ENCODE results near the gene GLDC. TPM values are rescaled to one million over a fixed set of nuclear protein-coding genes. Genes with fewer than 3 reads are reported as not detected.

Gene GLDC
- total RNA-seq, 4 donors from 2014 or later: 2.4 to 7.4 (median 4.8) TPM

DNA sequence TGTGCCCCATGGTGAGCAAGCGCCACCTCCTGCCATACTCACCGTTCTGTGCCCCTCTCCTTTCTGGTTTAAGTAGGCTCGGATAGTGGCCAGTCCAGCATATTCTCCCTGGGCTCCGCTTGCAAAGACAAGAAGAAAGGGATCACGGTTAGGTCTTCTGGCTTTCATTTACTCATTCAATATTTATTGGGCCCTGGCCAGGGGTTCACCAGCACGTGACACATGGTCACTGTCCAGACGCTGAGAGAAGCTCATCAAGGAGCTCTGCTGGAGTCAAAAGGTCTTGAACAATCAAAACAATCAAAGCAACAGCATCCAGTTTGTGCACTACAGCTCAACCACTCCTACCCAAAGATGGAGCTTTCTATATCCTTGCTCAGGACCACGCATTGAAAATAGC, 80.2 kb downstream of the GLDC start:
- Histone ChIP-seq H3K4me1 (peaks cover 13% of the 10 kb centered on the region), H3K36me3 (no peaks in the 10 kb centered on the region), H3K27me3 (no peaks in the 10 kb centered on the region), H3K4me3 (no peak overlapping the region), H3K9me3 (no peaks in the 10 kb centered on the region), H3K27ac (no peak overlapping the region)
- no peak for TF ChIP-seq POLR2A (IDR thresholded peaks at IDR 0.05)
- TF ChIP-seq EP300 (IDR thresholded peaks at IDR 0.05): no peak
- no peak for TF ChIP-seq POLR2AphosphoS5 (IDR thresholded peaks at IDR 0.05)
- TF ChIP-seq, protein P1, sequence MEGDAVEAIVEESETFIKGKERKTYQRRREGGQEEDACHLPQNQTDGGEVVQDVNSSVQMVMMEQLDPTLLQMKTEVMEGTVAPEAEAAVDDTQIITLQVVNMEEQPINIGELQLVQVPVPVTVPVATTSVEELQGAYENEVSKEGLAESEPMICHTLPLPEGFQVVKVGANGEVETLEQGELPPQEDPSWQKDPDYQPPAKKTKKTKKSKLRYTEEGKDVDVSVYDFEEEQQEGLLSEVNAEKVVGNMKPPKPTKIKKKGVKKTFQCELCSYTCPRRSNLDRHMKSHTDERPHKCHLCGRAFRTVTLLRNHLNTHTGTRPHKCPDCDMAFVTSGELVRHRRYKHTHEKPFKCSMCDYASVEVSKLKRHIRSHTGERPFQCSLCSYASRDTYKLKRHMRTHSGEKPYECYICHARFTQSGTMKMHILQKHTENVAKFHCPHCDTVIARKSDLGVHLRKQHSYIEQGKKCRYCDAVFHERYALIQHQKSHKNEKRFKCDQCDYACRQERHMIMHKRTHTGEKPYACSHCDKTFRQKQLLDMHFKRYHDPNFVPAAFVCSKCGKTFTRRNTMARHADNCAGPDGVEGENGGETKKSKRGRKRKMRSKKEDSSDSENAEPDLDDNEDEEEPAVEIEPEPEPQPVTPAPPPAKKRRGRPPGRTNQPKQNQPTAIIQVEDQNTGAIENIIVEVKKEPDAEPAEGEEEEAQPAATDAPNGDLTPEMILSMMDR (IDR thresholded peaks at IDR 0.05): no peak
- DNase-seq (ENCODE audit: low spot score in 2 of 2): no peak
- WGBS: 70% methylated on average over 8 of the region's 8 CpGs

DNA sequence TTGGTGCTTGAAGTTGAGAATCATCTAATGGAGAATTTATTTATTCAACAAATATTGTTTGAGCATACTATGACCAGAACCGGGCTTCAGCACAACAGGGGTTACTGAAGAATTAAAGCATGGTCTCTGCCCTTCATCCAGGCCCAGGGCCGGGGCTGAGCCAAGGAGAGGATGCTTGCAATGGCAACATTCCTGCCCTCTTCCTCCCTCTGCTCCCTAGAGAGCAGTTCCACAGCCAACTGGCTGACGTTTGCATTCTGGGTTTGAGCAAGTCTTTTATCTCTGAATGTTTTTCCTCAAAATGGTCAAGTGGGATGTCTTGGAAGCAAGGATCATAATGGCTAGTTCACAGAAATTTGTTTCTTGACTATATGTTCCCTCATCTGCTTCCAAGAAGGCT, 80.7 kb downstream of the GLDC start:
- Histone ChIP-seq H3K9me3 (no peaks in the 10 kb centered on the region), H3K27ac (no peak overlapping the region), H3K36me3 (no peaks in the 10 kb centered on the region), H3K27me3 (no peaks in the 10 kb centered on the region), H3K4me1 (peaks cover 13% of the 10 kb centered on the region), H3K4me3 (no peak overlapping the region)
- no peak for DNase-seq (ENCODE audit: low spot score in 2 of 2)
- TF ChIP-seq EP300 (IDR thresholded peaks at IDR 0.05): no peak
- no peak for TF ChIP-seq POLR2A (IDR thresholded peaks at IDR 0.05)
- TF ChIP-seq, protein P1 (IDR thresholded peaks at IDR 0.05): no peak
- TF ChIP-seq POLR2AphosphoS5 (IDR thresholded peaks at IDR 0.05): no peak
- WGBS: 56% methylated on average over 3 of the region's 3 CpGs

DNA sequence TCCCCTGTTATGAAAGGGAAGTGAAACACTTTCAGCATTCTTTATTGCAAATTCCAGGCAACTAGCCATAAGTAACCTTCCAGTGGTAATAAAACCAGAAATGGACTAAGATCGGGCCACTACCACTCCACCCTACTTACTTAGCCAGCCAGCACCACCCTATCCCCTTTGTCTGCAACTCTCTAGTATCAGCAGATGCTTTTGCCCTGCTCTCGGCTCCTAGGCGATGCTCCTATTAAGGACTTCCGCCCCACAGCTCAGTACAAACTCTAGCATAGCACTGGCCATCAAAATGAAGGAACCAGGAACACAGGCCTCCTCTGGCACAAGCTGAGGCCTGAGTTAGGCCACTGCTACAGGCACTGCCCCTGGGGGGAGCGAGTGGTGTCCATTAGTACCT, 81.2 kb downstream of the GLDC start:
- TF ChIP-seq POLR2AphosphoS5 (IDR thresholded peaks at IDR 0.05) (no peak), EP300 (IDR thresholded peaks at IDR 0.05) (no peak), POLR2A (IDR thresholded peaks at IDR 0.05) (no peak)
- TF ChIP-seq, protein P1 (IDR thresholded peaks at IDR 0.05): no peak
- H3K9me3 ChIP-seq: no peaks in the 10 kb centered on the region
- H3K36me3 ChIP-seq: no peaks in the 10 kb centered on the region
- no peak overlapping the region for H3K4me3 ChIP-seq
- no peak overlapping the region for H3K27ac ChIP-seq
- no peaks in the 10 kb centered on the region for H3K27me3 ChIP-seq
- peaks cover 13% of the 10 kb centered on the region for H3K4me1 ChIP-seq
- DNase-seq (ENCODE audit: low spot score in 2 of 2): no peak
- WGBS: 85% methylated on average over 5 of the region's 5 CpGs

DNA sequence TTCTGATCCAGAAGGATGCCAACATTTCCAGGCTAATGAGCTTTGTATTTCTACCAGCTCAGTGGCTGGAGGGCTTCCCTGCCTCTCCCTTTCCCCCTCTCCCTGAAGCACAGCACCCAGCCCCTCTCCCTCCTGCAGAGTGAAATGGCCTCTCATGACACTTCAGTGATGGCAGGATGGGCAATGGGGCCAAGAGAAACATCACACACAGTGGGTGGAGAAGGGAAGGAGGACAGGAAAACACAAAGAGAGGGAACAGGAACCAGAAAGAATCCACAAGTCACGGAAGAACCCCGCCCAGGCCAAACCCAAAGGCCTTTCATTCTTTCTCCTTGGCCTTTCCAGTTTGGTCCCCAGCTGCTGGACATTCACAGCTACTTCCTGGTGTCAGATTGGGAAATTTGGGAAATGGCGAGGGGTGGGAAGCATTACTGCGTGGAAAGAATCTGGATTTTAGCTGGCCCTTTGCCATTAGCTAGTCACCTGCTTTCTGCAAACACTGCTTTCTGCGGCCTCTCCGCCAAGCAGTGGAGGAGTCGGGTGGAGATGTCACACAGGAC, 82.6 kb downstream of the GLDC start:
- no peak for TF ChIP-seq EP300 (IDR thresholded peaks at IDR 0.05)
- no peak for TF ChIP-seq POLR2AphosphoS5 (IDR thresholded peaks at IDR 0.05)
- TF ChIP-seq, protein P1 (IDR thresholded peaks at IDR 0.05): no peak

DNA sequence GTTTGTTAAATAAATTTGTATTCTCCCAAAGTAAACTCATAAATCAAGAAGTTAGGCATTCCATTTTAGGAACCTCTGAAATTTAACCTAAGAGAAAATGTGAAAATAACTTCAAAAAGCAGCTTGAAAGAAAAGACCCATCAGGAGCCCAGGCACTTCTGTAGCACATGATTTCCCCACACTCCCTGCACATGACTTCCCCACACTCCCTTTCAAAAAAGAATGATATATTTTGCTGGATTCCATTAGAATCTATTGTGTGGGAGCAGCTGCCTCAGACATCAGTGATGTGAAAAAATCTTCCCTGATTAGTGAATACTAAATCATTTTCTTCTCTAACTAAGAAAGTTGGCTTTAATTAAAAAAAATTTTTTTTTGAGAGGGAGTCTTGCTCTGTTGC, 83.3 kb downstream of the GLDC start:
- H3K9me3 ChIP-seq: no peaks in the 10 kb centered on the region
- no peak for TF ChIP-seq POLR2A (IDR thresholded peaks at IDR 0.05)
- no peak for TF ChIP-seq POLR2AphosphoS5 (IDR thresholded peaks at IDR 0.05)
- TF ChIP-seq EP300 (IDR thresholded peaks at IDR 0.05): no peak
- TF ChIP-seq, protein P1 (IDR thresholded peaks at IDR 0.05): no peak
- DNase-seq (ENCODE audit: low spot score in 2 of 2): no peak
- no peaks in the 10 kb centered on the region for H3K27me3 ChIP-seq
- H3K27ac ChIP-seq: no peak overlapping the region
- no peak overlapping the region for H3K4me3 ChIP-seq
- peaks cover 7% of the 10 kb centered on the region for H3K4me1 ChIP-seq
- no peaks in the 10 kb centered on the region for H3K36me3 ChIP-seq

More for the DNA sequence above, 82.6 kb downstream of the GLDC start:
- Histone ChIP-seq H3K36me3 (no peaks in the 10 kb centered on the region), H3K27ac (no peak overlapping the region), H3K4me3 (no peak overlapping the region), H3K9me3 (no peaks in the 10 kb centered on the region), H3K27me3 (no peaks in the 10 kb centered on the region), H3K4me1 (peaks cover 13% of the 10 kb centered on the region)
- WGBS: 81% methylated on average over 7 of the region's 7 CpGs
- DNase-seq (ENCODE audit: low spot score in 2 of 2): no peak

Data from suprapubic skin (tissue), 4 donors.